ENCODE measurements around the gene MED20.

MED20 gene

GRCh38 chr6:41895300-41896233 is 25.4 kb downstream of the MED20 start, which contains the start of gene USP49:
Gene USP49, minus strand, starts transcription at chr6:41895375. Its CDS starts 88,392 bp downstream, at chr6:41806983.
- TF ChIP-seq POLR2AphosphoS5 (IDR thresholded peaks at IDR 0.05; ENCODE audit: low read depth, low read length) (no peak), POLR2A (IDR thresholded peaks at IDR 0.05; ENCODE audit: low read depth, low read length) (peak; percentile 72), TAF1 (IDR thresholded peaks at IDR 0.05; ENCODE audit: borderline replicate concordance, low read depth, low read length) (peak; percentile 62)
- FAIRE-seq, result peak; percentile 92
- DNase-seq (ENCODE audit: insufficient read length), result peak; percentile 82

- TF ChIP-seq POLR2A (IDR thresholded peaks at IDR 0.05; ENCODE audit: low read depth, low read length) (no peak; the same call in 1 of the 2 replicates), TAF1 (IDR thresholded peaks at IDR 0.05; ENCODE audit: borderline replicate concordance, low read depth, low read length) (no peak), POLR2AphosphoS5 (IDR thresholded peaks at IDR 0.05; ENCODE audit: low read depth, low read length) (no peak)
- FAIRE-seq (peak; percentile 17), DNase-seq (ENCODE audit: insufficient read length) (no peak)
These were observed 26.3 kb downstream of the MED20 start for GRCh38 chr6:41894366-41895299.

GRCh38 chr6:41892921-41893564 is 27.9 kb downstream of the MED20 start:
- no peak for DNase-seq (ENCODE audit: insufficient read length)
- TF ChIP-seq POLR2AphosphoS5 (IDR thresholded peaks at IDR 0.05; ENCODE audit: low read depth, low read length) (no peak), TAF1 (IDR thresholded peaks at IDR 0.05; ENCODE audit: borderline replicate concordance, low read depth, low read length) (no peak)
- no peak for FAIRE-seq

GRCh38 chr6:41887331-41887751 is 33.6 kb downstream of the MED20 start:
- TF ChIP-seq TAF1 (IDR thresholded peaks at IDR 0.05; ENCODE audit: borderline replicate concordance, low read depth, low read length) (no peak), POLR2A (IDR thresholded peaks at IDR 0.05; ENCODE audit: low read depth, low read length) (no peak), POLR2AphosphoS5 (IDR thresholded peaks at IDR 0.05; ENCODE audit: low read depth, low read length) (no peak)
- FAIRE-seq, result no peak
- DNase-seq (ENCODE audit: insufficient read length), result no peak

- no peak for DNase-seq (ENCODE audit: insufficient read length)
- TF ChIP-seq TAF1 (IDR thresholded peaks at IDR 0.05; ENCODE audit: borderline replicate concordance, low read depth, low read length) (no peak), POLR2AphosphoS5 (IDR thresholded peaks at IDR 0.05; ENCODE audit: low read depth, low read length) (no peak), POLR2A (IDR thresholded peaks at IDR 0.05; ENCODE audit: low read depth, low read length) (no peak)
- no peak for FAIRE-seq
These were observed 35.0 kb downstream of the MED20 start for GRCh38 chr6:41885930-41886329.

- TF ChIP-seq POLR2AphosphoS5 (IDR thresholded peaks at IDR 0.05; ENCODE audit: low read depth, low read length), result no peak
- no peak for TF ChIP-seq POLR2A (IDR thresholded peaks at IDR 0.05; ENCODE audit: low read depth, low read length)
- TF ChIP-seq TAF1 (IDR thresholded peaks at IDR 0.05; ENCODE audit: borderline replicate concordance, low read depth, low read length), result no peak
- no peak for FAIRE-seq
These were observed 36.0 kb downstream of the MED20 start for GRCh38 chr6:41884957-41885356.

GRCh38 chr6:41881506-41881905 is 39.4 kb downstream of the MED20 start:
- no peak for FAIRE-seq
- no peak for TF ChIP-seq POLR2A (IDR thresholded peaks at IDR 0.05; ENCODE audit: low read depth, low read length)
- no peak for TF ChIP-seq TAF1 (IDR thresholded peaks at IDR 0.05; ENCODE audit: borderline replicate concordance, low read depth, low read length)
- TF ChIP-seq POLR2AphosphoS5 (IDR thresholded peaks at IDR 0.05; ENCODE audit: low read depth, low read length), result no peak

More at GRCh38 chr6:41884957-41885356, 36.0 kb downstream of the MED20 start:
- no peak for DNase-seq (ENCODE audit: insufficient read length)

GRCh38 chr6:41878961-41879405 is 42.0 kb downstream of the MED20 start:
- no peak for DNase-seq (ENCODE audit: insufficient read length)
- TF ChIP-seq POLR2AphosphoS5 (IDR thresholded peaks at IDR 0.05; ENCODE audit: low read depth, low read length) (no peak), TAF1 (IDR thresholded peaks at IDR 0.05; ENCODE audit: borderline replicate concordance, low read depth, low read length) (no peak), POLR2A (IDR thresholded peaks at IDR 0.05; ENCODE audit: low read depth, low read length) (no peak)
- FAIRE-seq, result no peak

More at GRCh38 chr6:41881506-41881905, 39.4 kb downstream of the MED20 start:
- no peak for DNase-seq (ENCODE audit: insufficient read length)

- TF ChIP-seq TAF1 (IDR thresholded peaks at IDR 0.05; ENCODE audit: borderline replicate concordance, low read depth, low read length) (no peak), POLR2AphosphoS5 (IDR thresholded peaks at IDR 0.05; ENCODE audit: low read depth, low read length) (no peak), POLR2A (IDR thresholded peaks at IDR 0.05; ENCODE audit: low read depth, low read length) (no peak)
- no peak for FAIRE-seq
- no peak for DNase-seq (ENCODE audit: insufficient read length)
These were observed 42.7 kb downstream of the MED20 start for GRCh38 chr6:41878246-41878645.

- TF ChIP-seq TAF1 (IDR thresholded peaks at IDR 0.05; ENCODE audit: borderline replicate concordance, low read depth, low read length) (no peak), POLR2A (IDR thresholded peaks at IDR 0.05; ENCODE audit: low read depth, low read length) (no peak), POLR2AphosphoS5 (IDR thresholded peaks at IDR 0.05; ENCODE audit: low read depth, low read length) (no peak)
- DNase-seq (ENCODE audit: insufficient read length) (no peak), FAIRE-seq (no peak)
These were observed 43.8 kb downstream of the MED20 start for GRCh38 chr6:41877051-41877680.

Data from GM12892 (cell line).